Measurements from ENCODE around the gene SLC1A1.

DNA sequence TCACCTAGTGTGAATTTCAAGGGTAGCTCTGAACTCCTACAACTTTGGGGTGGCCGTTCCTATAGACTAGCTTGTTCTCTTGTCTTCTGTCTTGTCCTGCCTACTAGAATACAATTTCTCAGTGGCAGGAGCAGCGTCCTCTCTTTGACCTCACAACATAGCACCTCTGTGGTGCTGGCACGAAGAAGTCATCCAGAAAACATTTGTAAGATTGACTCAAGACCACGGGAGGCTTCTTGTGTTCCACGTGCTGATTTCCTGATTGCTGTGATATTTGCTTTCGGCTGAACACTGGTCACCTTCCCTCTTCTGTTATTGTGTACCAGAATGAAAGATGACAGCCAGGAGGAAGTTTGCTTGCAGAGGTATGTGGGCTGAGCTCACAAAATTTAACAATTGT, 27.0 kb downstream of the SLC1A1 start:
- TF ChIP-seq, protein P1, sequence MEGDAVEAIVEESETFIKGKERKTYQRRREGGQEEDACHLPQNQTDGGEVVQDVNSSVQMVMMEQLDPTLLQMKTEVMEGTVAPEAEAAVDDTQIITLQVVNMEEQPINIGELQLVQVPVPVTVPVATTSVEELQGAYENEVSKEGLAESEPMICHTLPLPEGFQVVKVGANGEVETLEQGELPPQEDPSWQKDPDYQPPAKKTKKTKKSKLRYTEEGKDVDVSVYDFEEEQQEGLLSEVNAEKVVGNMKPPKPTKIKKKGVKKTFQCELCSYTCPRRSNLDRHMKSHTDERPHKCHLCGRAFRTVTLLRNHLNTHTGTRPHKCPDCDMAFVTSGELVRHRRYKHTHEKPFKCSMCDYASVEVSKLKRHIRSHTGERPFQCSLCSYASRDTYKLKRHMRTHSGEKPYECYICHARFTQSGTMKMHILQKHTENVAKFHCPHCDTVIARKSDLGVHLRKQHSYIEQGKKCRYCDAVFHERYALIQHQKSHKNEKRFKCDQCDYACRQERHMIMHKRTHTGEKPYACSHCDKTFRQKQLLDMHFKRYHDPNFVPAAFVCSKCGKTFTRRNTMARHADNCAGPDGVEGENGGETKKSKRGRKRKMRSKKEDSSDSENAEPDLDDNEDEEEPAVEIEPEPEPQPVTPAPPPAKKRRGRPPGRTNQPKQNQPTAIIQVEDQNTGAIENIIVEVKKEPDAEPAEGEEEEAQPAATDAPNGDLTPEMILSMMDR (IDR thresholded peaks at IDR 0.05), result no peak
- no peak for TF ChIP-seq POLR2A (IDR thresholded peaks at IDR 0.05)

Data from heart left ventricle (tissue), 13 donors.